Retina (tissue), 1 donor: ENCODE measurements around the gene CEP131.
"Not testable (repeated sequence)": the region's sequence is repeated elsewhere in the genome, so short reads cannot be mapped to it uniquely, and the experiment has no call there.

Experiments
- DNase-seq: peaks from one replicate; pipeline ENCODE4 v3.0.0-alpha.2; 2016

CEP131 gene

GRCh38 chr17:81162491-81162890, 60.3 kb downstream of the CEP131 start:
- DNase-seq, result no peak

DNA sequence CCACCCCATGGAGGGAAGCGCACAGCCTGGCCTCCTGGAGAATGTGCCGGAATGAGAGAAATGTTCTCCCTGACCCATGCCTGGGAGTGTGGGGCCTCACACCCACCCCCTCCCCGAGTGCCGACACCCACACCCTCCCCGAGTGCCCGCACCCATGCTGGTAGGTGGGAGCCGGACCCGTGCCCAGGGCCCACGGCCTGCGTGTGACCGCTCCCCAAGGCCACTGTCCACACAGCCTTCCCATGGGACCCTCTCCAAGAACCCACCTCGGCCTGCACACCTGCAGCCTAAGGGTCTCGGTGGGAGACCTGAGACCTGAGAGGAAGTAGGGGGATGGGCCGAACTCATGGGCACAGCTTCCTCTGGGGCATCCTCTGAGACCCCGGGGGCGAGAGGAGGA, 60.8 kb downstream of the CEP131 start:
- no peak for DNase-seq

GRCh38 chr17:81161536-81161935, 61.2 kb downstream of the CEP131 start:
- no peak for DNase-seq

- DNase-seq, result no peak
Observed at GRCh38 chr17:81160747-81161453, 61.9 kb downstream of the CEP131 start.

GRCh38 chr17:81160306-81160705, 62.5 kb downstream of the CEP131 start:
- peak; percentile 50 for DNase-seq

DNA sequence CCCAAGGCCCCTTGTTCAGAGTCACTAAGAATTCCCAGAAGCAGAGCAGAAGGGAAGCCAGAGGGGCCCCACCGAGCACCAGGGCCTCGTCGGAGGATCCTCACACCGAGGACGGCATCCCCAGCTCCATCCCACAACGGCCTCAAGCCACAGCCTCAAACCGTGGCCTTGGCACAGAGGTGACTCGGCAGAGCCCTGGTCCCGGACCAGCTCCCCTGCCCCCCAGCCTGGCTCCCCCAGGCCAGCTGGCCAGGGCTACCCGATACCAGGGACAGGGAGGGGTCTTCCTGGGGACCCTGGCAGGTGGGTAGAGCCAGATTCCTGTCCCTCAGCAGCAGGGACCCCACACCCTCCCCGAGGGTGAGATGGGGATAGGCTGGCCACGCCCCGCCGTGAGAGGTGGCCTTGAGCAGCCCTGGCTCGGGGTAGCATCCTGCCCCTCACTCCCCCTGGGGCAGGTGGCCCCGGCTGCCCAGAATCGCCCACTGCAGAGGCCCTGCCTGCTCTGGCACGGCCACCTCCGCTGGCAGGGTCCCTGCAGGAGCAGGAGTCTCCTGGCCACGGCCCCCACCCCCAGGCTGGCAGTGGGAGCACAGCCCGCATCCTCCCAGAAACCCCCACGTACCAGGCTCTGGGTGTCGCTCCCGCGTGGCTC, 63.0 kb downstream of the CEP131 start:
- DNase-seq, result no peak

GRCh38 chr17:81158688-81159590, 63.8 kb downstream of the CEP131 start:
- DNase-seq, result no peak

DNA sequence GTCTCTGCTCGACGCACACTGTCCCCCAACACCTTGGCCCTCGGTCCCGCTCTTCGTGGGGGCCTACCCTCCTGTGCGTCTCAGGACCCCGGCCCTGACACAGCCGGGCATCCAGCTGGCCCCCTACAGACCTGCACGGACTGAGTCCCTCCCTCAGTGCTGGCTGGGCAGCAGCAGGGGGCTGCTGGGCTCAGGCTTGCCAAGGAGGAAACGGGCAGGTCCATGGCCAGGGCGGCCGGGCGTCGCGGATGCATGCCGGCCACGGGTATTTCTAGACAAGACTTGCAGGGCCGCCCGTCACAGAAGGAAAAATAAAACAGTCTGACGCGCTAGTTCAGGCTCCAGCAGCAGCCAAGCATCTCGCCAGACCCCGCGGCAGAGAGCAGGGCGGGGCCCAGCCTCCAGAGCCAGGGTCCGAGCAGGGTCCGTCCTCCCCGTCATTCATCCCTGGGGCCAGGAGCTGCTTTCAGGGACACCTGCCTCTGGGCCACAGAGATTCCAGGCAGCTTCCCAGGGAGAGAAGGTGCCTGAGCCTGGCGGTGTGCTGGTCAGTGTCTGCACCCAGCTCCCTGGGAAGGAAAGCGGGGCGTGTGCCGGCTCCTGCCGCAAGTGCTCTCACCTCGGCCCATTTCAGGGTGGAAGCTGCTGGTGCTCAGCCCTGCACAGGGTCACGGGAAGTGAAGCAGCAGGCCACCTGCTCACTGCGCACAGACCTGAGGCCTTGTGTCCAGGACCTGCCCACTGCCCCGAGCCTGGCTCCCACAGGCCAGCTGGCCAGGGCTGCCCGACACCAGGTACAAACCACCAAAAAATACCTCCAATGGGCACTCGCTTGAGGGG, 64.7 kb downstream of the CEP131 start:
- no peak for DNase-seq

DNA sequence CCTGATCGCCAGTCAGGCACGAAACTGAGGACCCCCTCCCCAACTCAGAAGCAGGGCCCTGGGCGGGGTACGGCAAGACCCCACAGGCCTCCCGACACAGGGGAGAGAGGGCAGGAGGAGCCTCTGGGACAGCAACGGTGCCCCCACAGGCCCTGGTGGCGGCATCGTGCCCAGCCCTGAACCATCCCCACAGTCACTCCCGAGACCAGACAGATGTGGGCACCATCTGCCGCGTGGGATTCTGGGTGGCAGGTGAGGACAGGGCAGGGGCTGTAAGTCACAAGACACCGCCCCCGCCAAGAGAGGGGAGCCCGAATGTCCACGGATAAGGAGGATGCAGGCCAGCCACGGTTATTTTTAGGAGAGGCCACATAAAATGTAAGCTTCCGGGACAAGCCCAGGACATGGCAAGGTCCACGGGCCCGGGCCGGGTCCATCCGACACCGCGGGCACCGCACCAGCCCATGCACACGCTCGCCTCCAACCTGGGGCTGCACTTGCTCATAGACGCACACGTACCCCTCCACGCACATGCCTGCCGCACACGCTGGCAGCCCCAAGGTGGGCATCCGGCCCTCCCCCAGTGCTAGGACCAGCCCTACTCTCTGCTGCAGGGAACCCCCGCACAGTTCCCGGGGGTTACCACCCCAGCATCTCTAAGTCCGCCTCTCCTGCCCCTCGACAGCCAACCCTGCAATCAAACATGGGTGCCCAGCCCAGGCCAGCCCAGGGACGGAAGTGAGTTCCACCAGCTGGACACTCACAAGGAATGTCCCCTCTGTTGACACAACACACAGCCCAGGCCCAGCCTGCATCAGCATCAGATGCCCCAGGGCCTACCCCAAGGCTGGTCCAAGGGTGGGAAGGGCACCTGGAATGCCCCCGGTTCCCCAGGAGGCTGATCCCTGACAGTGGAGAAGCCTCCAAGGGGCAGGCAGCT, 65.6 kb downstream of the CEP131 start:
- DNase-seq, result no peak

DNA sequence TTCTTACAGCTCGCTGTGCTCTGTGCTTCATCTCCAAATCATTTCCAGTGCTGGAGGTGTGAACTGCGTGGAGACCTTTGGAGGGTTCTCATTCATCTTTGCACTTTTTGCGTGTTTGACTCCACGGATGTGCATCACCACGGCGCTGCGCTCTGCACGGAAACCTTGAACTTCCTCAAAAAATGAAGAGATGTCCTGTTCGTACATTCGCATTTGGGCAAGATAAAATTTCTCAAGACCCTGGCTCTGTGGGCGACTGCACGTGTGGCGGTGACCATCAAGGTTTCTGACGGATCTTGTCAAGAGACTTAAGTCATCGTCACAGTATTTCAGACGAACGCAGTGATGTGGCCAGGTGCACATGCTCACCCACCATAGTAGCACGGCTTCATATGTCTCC, 67.8 kb downstream of the CEP131 start:
- DNase-seq, result no peak

- not testable (repeated sequence) for DNase-seq
Observed at GRCh38 chr17:81154016-81154415, 68.7 kb downstream of the CEP131 start.

GRCh38 chr17:81153340-81153803, 69.4 kb downstream of the CEP131 start:
- no peak for DNase-seq

DNA sequence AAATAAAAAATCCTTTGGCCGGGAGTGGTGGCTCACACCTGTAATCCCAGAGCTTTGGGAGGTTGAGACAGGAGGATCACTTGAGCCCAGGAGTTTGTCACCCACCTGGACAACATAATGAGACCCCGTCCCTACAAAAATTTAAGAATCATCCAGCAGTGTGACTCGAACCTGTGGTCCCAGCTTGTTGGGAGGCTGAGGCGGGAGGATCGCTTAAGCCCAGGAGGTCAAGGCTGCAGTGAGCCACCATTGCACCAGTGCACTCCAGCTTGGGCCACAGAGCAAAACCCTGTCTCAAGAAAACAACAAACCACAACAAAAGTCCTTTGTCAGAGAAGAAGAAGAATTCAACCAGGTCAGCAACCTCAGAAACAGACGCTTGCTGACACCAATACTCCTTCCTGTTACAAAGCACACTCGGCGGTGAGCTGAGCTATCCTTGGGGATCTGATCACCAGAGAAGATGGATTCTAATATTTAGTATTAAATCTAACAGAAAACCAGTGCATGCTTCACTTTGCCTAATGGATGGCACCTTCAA, 70.4 kb downstream of the CEP131 start:
- DNase-seq, result no peak

DNA sequence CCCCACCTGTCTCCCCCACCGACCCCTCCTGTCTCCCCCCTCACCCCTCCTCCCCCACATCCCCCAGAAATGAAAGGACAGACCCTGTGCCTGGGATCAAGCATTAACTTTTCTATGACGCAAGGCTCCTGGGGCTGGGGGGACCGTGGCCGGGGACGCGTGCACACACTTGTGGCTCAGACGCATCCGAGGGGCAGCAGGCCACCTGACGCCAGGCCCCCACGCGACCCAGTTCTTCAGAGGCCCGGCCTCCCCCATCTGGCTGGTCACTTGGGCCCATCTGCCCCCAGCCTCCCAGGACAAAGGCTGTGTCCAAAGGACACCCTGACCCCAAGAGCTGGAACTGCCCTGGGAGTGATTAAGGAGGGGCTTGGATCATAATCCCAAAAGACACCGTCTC, 71.5 kb downstream of the CEP131 start:
- no peak for DNase-seq

GRCh38 chr17:81150377-81151077, 72.2 kb downstream of the CEP131 start:
- no peak for DNase-seq

GRCh38 chr17:81148986-81149533, 73.7 kb downstream of the CEP131 start:
- no peak for DNase-seq

DNA sequence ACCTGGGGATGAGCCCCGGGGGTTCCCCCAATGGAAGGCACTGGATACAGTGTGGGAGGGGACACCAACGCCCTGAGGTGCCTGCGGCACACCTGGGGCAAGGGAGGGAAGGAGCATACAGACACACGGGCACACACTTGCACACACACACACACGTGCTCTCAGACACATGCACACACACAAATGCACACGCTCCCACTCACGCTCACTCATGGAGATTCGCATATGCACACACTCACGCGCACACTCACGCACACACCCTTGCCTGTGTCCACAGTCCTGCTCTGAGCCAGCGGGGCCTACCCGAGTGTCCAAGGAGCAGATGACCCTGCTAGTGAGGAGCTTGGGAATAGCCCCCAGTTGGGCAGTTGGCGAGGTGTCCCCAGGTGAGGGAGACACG, 74.2 kb downstream of the CEP131 start:
- no peak for DNase-seq

GRCh38 chr17:81147701-81148100, 75.1 kb downstream of the CEP131 start:
- no peak for DNase-seq

- not testable (repeated sequence) for DNase-seq
Observed at GRCh38 chr17:81146208-81146607, 76.6 kb downstream of the CEP131 start.

- no peak for DNase-seq
Observed at GRCh38 chr17:81144423-81144781, 78.4 kb downstream of the CEP131 start.
